ENCODE measurements around the gene DRD3.

DRD3 gene

GRCh38 chr3:114126461-114126860 lies 52.4 kb downstream of the DRD3 start:
- in situ Hi-C loops (cut with HindIII; ENCODE audit: low sequenced_read_pairs): no loop called here

- in situ Hi-C loops (cut with HindIII; ENCODE audit: low sequenced_read_pairs): no loop called here
Observed at GRCh38 chr3:114122027-114122709, 56.7 kb downstream of the DRD3 start.

- in situ Hi-C loops (cut with HindIII; ENCODE audit: low sequenced_read_pairs): no loop called here
Observed at GRCh38 chr3:114120211-114120610, 58.6 kb downstream of the DRD3 start.

- in situ Hi-C loops (cut with HindIII; ENCODE audit: low sequenced_read_pairs): no loop called here
Observed at GRCh38 chr3:114119776-114120175, 59.1 kb downstream of the DRD3 start.

- in situ Hi-C loops (cut with HindIII; ENCODE audit: low sequenced_read_pairs): no loop called here
Observed at GRCh38 chr3:114115143-114115542, 63.7 kb downstream of the DRD3 start.

- in situ Hi-C loops (cut with HindIII; ENCODE audit: low sequenced_read_pairs): no loop called here
Observed at GRCh38 chr3:114114719-114115118, 64.1 kb downstream of the DRD3 start.

- in situ Hi-C loops (cut with HindIII; ENCODE audit: low sequenced_read_pairs): no loop called here
Observed at GRCh38 chr3:114112696-114113095, 66.2 kb downstream of the DRD3 start.

GRCh38 chr3:114111060-114111770 lies 67.6 kb downstream of the DRD3 start:
- in situ Hi-C loops (cut with HindIII; ENCODE audit: low sequenced_read_pairs): no loop called here

GRCh38 chr3:114110439-114110838 lies 68.4 kb downstream of the DRD3 start:
- in situ Hi-C loops (cut with HindIII; ENCODE audit: low sequenced_read_pairs): no loop called here

- in situ Hi-C loops (cut with HindIII; ENCODE audit: low sequenced_read_pairs): no loop called here
Observed at GRCh38 chr3:114108137-114108536, 70.7 kb downstream of the DRD3 start.

- in situ Hi-C loops (cut with HindIII; ENCODE audit: low sequenced_read_pairs): no loop called here
Observed at GRCh38 chr3:114104414-114104813, 74.4 kb downstream of the DRD3 start.

- in situ Hi-C loops (cut with HindIII; ENCODE audit: low sequenced_read_pairs): no loop called here
Observed at GRCh38 chr3:114103858-114104257, 75.0 kb downstream of the DRD3 start.

GRCh38 chr3:114103181-114103580 lies 75.7 kb downstream of the DRD3 start:
- in situ Hi-C loops (cut with HindIII; ENCODE audit: low sequenced_read_pairs): no loop called here

- in situ Hi-C loops (cut with HindIII; ENCODE audit: low sequenced_read_pairs): no loop called here
Observed at GRCh38 chr3:114101101-114101500, 77.8 kb downstream of the DRD3 start.

GRCh38 chr3:114095796-114096195 lies 83.1 kb downstream of the DRD3 start:
- in situ Hi-C loops (cut with HindIII; ENCODE audit: low sequenced_read_pairs): no loop called here

GRCh38 chr3:114093596-114093995 lies 85.3 kb downstream of the DRD3 start:
- in situ Hi-C loops (cut with HindIII; ENCODE audit: low sequenced_read_pairs): no loop called here

- in situ Hi-C loops (cut with HindIII; ENCODE audit: low sequenced_read_pairs): no loop called here
Observed at GRCh38 chr3:114093016-114093380, 85.9 kb downstream of the DRD3 start.

GRCh38 chr3:114092151-114093015 lies 86.5 kb downstream of the DRD3 start:
- in situ Hi-C loops (cut with HindIII; ENCODE audit: low sequenced_read_pairs): no loop called here

GRCh38 chr3:114089675-114090074 lies 89.2 kb downstream of the DRD3 start:
- in situ Hi-C loops (cut with HindIII; ENCODE audit: low sequenced_read_pairs): no loop called here

- in situ Hi-C loops (cut with HindIII; ENCODE audit: low sequenced_read_pairs): no loop called here
Observed at GRCh38 chr3:114086356-114086755, 92.5 kb downstream of the DRD3 start.

GRCh38 chr3:114083112-114083511 lies 95.7 kb downstream of the DRD3 start:
- in situ Hi-C loops (cut with HindIII; ENCODE audit: low sequenced_read_pairs): no loop called here

- in situ Hi-C loops (cut with HindIII; ENCODE audit: low sequenced_read_pairs): no loop called here
Observed at GRCh38 chr3:114081037-114081436, 97.8 kb downstream of the DRD3 start.
